ENCODE data around the gene STARD13. TPM values are rescaled to one million over a fixed set of nuclear protein-coding genes. Genes with fewer than 3 reads are reported as not detected.

The STARD13 gene
- total RNA-seq, 1 donor = 28.2 TPM

DNA sequence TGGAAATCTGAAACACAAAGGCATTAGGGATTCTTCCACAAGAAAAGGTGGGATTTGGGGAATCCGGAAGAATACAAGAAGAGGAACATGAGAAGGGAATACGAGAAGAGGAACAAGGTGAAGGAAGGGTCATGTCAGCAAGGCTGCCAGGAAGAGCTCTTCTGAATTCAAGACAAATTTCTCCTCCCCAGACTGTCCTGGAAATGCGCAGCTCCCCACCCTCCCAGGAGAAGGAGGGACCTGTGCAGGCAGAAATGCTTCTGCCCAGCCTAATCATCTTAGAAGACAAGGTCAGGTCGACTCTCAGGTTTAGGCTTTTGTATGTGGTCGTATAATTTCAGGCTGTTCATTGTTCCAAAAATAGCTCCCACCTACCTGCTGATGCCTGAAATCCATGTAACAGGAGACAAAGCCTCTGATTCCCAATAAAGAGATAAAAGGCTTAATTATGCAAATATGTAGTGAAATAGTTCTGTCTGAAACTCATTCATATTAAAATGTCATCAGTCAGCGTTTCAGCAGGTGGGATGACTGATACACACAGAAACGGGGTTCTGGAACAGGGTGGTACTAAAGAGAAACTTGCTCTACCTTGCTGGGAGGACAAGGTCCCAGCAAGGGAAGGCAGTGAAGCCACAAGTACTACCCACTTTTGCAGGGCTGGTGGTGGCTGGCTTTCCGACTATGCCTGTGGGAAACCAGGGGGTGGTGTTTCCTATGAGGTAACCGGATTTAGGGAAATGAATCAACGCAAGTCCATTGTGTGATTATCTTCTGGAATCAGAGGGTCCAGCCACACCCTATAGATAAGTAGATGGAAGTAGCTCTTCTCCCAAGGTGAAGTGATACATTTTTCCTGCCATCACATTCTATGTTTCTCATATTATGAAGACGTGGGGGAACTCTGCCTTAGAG, 193.2 kb downstream of the STARD13 start:
- H3K27ac ChIP-seq (ENCODE audit: low read depth, low read length) = no peak overlapping the region
- no peaks in the 10 kb centered on the region for H3K27me3 ChIP-seq (ENCODE audit: insufficient read depth, low read length)
- no peaks in the 10 kb centered on the region for H4K20me1 ChIP-seq (ENCODE audit: insufficient read depth, low read length)
- H3K4me3 ChIP-seq (ENCODE audit: insufficient read depth, low read length) = no peak overlapping the region
- H3K79me2 ChIP-seq (ENCODE audit: insufficient read depth, low read length) = no peaks in the 10 kb centered on the region
- TF ChIP-seq, protein P1, sequence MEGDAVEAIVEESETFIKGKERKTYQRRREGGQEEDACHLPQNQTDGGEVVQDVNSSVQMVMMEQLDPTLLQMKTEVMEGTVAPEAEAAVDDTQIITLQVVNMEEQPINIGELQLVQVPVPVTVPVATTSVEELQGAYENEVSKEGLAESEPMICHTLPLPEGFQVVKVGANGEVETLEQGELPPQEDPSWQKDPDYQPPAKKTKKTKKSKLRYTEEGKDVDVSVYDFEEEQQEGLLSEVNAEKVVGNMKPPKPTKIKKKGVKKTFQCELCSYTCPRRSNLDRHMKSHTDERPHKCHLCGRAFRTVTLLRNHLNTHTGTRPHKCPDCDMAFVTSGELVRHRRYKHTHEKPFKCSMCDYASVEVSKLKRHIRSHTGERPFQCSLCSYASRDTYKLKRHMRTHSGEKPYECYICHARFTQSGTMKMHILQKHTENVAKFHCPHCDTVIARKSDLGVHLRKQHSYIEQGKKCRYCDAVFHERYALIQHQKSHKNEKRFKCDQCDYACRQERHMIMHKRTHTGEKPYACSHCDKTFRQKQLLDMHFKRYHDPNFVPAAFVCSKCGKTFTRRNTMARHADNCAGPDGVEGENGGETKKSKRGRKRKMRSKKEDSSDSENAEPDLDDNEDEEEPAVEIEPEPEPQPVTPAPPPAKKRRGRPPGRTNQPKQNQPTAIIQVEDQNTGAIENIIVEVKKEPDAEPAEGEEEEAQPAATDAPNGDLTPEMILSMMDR (IDR thresholded peaks at IDR 0.05; ENCODE audit: extremely low read depth, low read depth, low read length) = no peak
- no peak overlapping the region for H3K4me2 ChIP-seq (ENCODE audit: insufficient read depth, low read length)
- no peak for DNase-seq (ENCODE audit: insufficient read length, low spot score, missing footprints)
- no peak overlapping the region for H2AFZ ChIP-seq (ENCODE audit: low read length)
- no peaks in the 10 kb centered on the region for H3K9me3 ChIP-seq (ENCODE audit: low read depth, low read length)
- peaks cover 14% of the 10 kb centered on the region for H3K4me1 ChIP-seq (ENCODE audit: insufficient read depth, low read length)
- H3K36me3 ChIP-seq (ENCODE audit: insufficient read depth, low read length) = no peaks in the 10 kb centered on the region

DNA sequence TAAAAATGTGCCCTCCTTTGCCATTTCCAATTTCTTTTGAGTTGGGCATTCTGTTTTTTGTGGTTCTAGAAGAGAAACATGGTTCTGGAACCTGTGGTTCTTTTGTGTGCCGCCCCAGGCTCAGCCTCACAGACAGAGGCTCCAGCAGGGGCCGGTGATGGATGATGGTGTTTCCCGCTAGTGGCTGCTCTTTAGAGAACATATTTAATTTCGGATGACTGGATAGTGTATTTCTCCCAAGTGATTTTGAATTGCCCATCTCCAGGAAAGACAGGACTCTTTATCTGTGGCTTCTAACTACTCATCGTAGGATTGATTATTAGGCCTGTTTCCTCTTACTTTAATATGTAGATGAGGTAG, 194.2 kb downstream of the STARD13 start:
- Histone ChIP-seq H2AFZ (ENCODE audit: low read length) (no peak overlapping the region), H3K27ac (ENCODE audit: low read depth, low read length) (no peak overlapping the region), H4K20me1 (ENCODE audit: insufficient read depth, low read length) (no peaks in the 10 kb centered on the region)

DNA sequence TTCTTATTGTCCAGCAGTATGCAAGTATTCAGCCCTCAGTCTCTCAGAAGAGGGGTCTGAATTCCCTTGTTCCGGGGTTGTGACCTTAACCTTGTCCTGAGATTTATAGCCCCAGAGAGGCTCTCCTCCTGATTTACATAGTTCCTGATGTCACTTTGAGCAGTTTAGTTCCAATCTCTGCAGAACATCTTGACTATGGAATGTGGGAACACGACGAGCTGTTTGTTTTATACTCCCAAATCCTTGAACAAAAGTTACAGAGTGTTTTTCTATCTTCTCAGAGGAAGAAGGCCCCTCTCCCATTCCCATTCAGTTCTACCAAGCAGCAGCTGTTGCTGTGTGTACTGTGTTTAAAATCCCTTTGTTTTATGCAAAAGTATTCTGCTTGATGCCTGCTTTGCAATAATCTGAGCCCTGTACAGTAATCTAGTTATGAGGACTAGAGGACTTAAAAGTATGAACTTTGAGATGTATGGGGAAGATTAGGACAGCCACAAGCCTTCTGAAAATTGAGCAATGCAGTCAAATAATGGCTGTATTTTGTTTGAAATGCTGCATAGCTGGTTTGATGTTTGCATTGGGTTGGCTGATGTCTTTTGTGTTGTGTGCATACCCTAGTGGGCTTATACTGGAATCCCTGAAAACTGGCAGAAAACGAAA, 194.7 kb downstream of the STARD13 start:
- Histone ChIP-seq H3K4me1 (ENCODE audit: insufficient read depth, low read length) (peaks cover 28% of the 10 kb centered on the region), H3K4me3 (ENCODE audit: insufficient read depth, low read length) (no peak overlapping the region), H3K79me2 (ENCODE audit: insufficient read depth, low read length) (no peaks in the 10 kb centered on the region), H4K20me1 (ENCODE audit: insufficient read depth, low read length) (no peaks in the 10 kb centered on the region), H3K27ac (ENCODE audit: low read depth, low read length) (no peak overlapping the region), H3K9me3 (ENCODE audit: low read depth, low read length) (no peaks in the 10 kb centered on the region), H2AFZ (ENCODE audit: low read length) (no peak overlapping the region), H3K36me3 (ENCODE audit: insufficient read depth, low read length) (no peaks in the 10 kb centered on the region), H3K27me3 (ENCODE audit: insufficient read depth, low read length) (no peaks in the 10 kb centered on the region), H3K4me2 (ENCODE audit: insufficient read depth, low read length) (no peak overlapping the region)
- TF ChIP-seq, protein P1 (IDR thresholded peaks at IDR 0.05; ENCODE audit: extremely low read depth, low read depth, low read length) = no peak
- no peak for DNase-seq (ENCODE audit: insufficient read length, low spot score, missing footprints)

More for the DNA sequence above, 194.2 kb downstream of the STARD13 start:
- Histone ChIP-seq H3K79me2 (ENCODE audit: insufficient read depth, low read length) (no peaks in the 10 kb centered on the region), H3K9me3 (ENCODE audit: low read depth, low read length) (no peaks in the 10 kb centered on the region), H3K27me3 (ENCODE audit: insufficient read depth, low read length) (no peaks in the 10 kb centered on the region), H3K4me2 (ENCODE audit: insufficient read depth, low read length) (no peak overlapping the region), H3K36me3 (ENCODE audit: insufficient read depth, low read length) (no peaks in the 10 kb centered on the region), H3K4me3 (ENCODE audit: insufficient read depth, low read length) (no peak overlapping the region), H3K4me1 (ENCODE audit: insufficient read depth, low read length) (peaks cover 24% of the 10 kb centered on the region)
- TF ChIP-seq, protein P1 (IDR thresholded peaks at IDR 0.05; ENCODE audit: extremely low read depth, low read depth, low read length) = no peak
- no peak for DNase-seq (ENCODE audit: insufficient read length, low spot score, missing footprints)

DNA sequence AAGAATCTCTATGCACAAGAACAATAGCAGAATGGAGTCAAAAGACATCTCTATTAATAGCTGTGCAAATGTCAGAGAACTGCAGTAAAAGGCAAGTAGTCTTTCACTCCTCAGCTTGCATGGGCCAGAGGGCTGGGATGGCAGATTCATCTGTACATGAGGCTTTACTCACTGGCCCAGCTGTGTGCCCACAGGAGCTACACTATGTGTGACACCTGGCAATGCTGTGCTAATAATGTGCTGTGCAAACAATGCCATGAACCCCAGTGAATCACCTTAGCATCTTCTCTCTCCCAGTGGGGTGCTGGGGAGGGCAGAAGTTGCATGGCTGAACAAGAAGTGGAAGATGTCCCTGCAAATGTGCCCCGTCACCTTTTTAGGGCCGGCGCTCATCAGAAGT, 196.2 kb downstream of the STARD13 start:
- H2AFZ ChIP-seq (ENCODE audit: low read length) = no peak overlapping the region
- H3K27ac ChIP-seq (ENCODE audit: low read depth, low read length) = no peak overlapping the region

More for the DNA sequence above, 196.2 kb downstream of the STARD13 start:
- TF ChIP-seq, protein P1 (IDR thresholded peaks at IDR 0.05; ENCODE audit: extremely low read depth, low read depth, low read length) = no peak
- H3K4me3 ChIP-seq (ENCODE audit: insufficient read depth, low read length) = no peak overlapping the region
- no peaks in the 10 kb centered on the region for H3K36me3 ChIP-seq (ENCODE audit: insufficient read depth, low read length)
- H3K9me3 ChIP-seq (ENCODE audit: low read depth, low read length) = no peaks in the 10 kb centered on the region
- H3K27me3 ChIP-seq (ENCODE audit: insufficient read depth, low read length) = no peaks in the 10 kb centered on the region
- peaks cover 28% of the 10 kb centered on the region for H3K4me1 ChIP-seq (ENCODE audit: insufficient read depth, low read length)
- H3K79me2 ChIP-seq (ENCODE audit: insufficient read depth, low read length) = no peaks in the 10 kb centered on the region
- DNase-seq (ENCODE audit: insufficient read length, low spot score, missing footprints) = no peak
- H3K4me2 ChIP-seq (ENCODE audit: insufficient read depth, low read length) = no peak overlapping the region
- H4K20me1 ChIP-seq (ENCODE audit: insufficient read depth, low read length) = no peaks in the 10 kb centered on the region
